NCI-H524 (cell line): ENCODE results near the gene FAM117A.
"Not testable (repeated sequence)": the region's sequence is repeated elsewhere in the genome, so short reads cannot be mapped to it uniquely, and the experiment has no call there.

Experiments used
- DNase-seq, 2 experiments: peaks; one replicate each; lab custom pipeline; 2025; lab: John Stamatoyannopoulos, UW

Gene FAM117A

GRCh38 chr17:49739641-49740271, 24.2 kb downstream of the FAM117A start:
- DNase-seq, result peak; percentile 19 to 46

GRCh38 chr17:49738456-49739163, 25.3 kb downstream of the FAM117A start:
- no peak for DNase-seq

GRCh38 chr17:49734515-49735490, 29.1 kb downstream of the FAM117A start:
- no peak for DNase-seq

GRCh38 chr17:49731435-49731831, 32.5 kb downstream of the FAM117A start:
- no peak for DNase-seq

GRCh38 chr17:49730785-49731434, 33.0 kb downstream of the FAM117A start:
- DNase-seq, result no peak

GRCh38 chr17:49730078-49730784, 33.7 kb downstream of the FAM117A start:
- DNase-seq, result no peak

GRCh38 chr17:49729069-49729468, 34.9 kb downstream of the FAM117A start:
- DNase-seq, result no peak

- no peak for DNase-seq
Measured at GRCh38 chr17:49728425-49728824, 35.5 kb downstream of the FAM117A start.

GRCh38 chr17:49727380-49727779, 36.6 kb downstream of the FAM117A start:
- DNase-seq, result peak; percentile 8 to 79

GRCh38 chr17:49725452-49726130, 38.3 kb downstream of the FAM117A start:
- DNase-seq, result no peak

- not testable (repeated sequence) for DNase-seq
Measured at GRCh38 chr17:49724552-49724951, 39.4 kb downstream of the FAM117A start.

GRCh38 chr17:49723423-49723822, 40.5 kb downstream of the FAM117A start:
- peak; percentile 96 to 97 for DNase-seq

- DNase-seq, result no peak
Measured at GRCh38 chr17:49722066-49722465, 41.9 kb downstream of the FAM117A start.

GRCh38 chr17:49717371-49717861, 46.5 kb downstream of the FAM117A start:
- DNase-seq, result no peak

- DNase-seq, result no peak
Measured at GRCh38 chr17:49716668-49717364, 47.1 kb downstream of the FAM117A start.

GRCh38 chr17:49715717-49716279, 48.1 kb downstream of the FAM117A start:
- no peak for DNase-seq

GRCh38 chr17:49715216-49715615, 48.7 kb downstream of the FAM117A start:
- DNase-seq, result no peak

GRCh38 chr17:49708515-49709183, 55.3 kb downstream of the FAM117A start:
- DNase-seq, result no peak
